H9 (cell line): Measurements from ENCODE around the gene AIG1. TPM values are rescaled to one million over a fixed set of nuclear protein-coding genes. Genes with fewer than 3 reads are reported as not detected.

Experiments
- DNase-seq: peaks from one replicate; pipeline ENCODE4 v3.0.0-alpha.2; 2017
- H2AFZ ChIP-seq: one replicate; pipeline ENCODE4 v1.6.1; 2013; ENCODE audit warnings: mild to moderate bottlenecking, low read length, control low read depth, moderate library complexity
- H2AK5ac ChIP-seq: 2 replicates; pipeline ENCODE4 v1.6.1; 2013; ENCODE audit warnings: low read length, control low read depth, mixed read lengths; ENCODE audit not compliant: insufficient read length
- H2BK120ac ChIP-seq: one replicate; pipeline ENCODE4 v1.6.1; 2013; ENCODE audit warnings: low read depth, mild to moderate bottlenecking, low read length, control low read depth, inconsistent platforms; ENCODE audit not compliant: poor library complexity, severe bottlenecking
- H2BK12ac ChIP-seq: 2 replicates; pipeline ENCODE4 v1.6.1; 2013; ENCODE audit warnings: low read length, control low read depth, mixed read lengths, low read depth; ENCODE audit not compliant: insufficient read length
- H2BK15ac ChIP-seq: 2 replicates; pipeline ENCODE4 v1.6.1; 2013; ENCODE audit warnings: low read depth, low read length, control low read depth
- H2BK20ac ChIP-seq: one replicate; pipeline ENCODE4 v1.6.1; 2013; ENCODE audit warnings: low read depth, mild to moderate bottlenecking, low read length, control low read depth, inconsistent platforms; ENCODE audit not compliant: poor library complexity, severe bottlenecking
- H2BK5ac ChIP-seq: 2 replicates; pipeline ENCODE4 v1.6.1; 2013; ENCODE audit warnings: low read length, control low read depth, mixed read lengths; ENCODE audit not compliant: insufficient read length
- H3K14ac ChIP-seq: 2 replicates; pipeline ENCODE4 v1.6.1; 2013; ENCODE audit warnings: low read length, control low read depth; ENCODE audit not compliant: insufficient read depth
- H3K18ac ChIP-seq: 2 replicates; pipeline ENCODE4 v1.6.1; 2013; ENCODE audit warnings: low read depth, mild to moderate bottlenecking, mixed read lengths, low read length, control low read depth; ENCODE audit not compliant: insufficient read length
- H3K23ac ChIP-seq: 2 replicates; pipeline ENCODE4 v1.6.1; 2013; ENCODE audit warnings: low read length, control low read depth, mixed read lengths, low read depth; ENCODE audit not compliant: insufficient read length
- H3K23me2 ChIP-seq: 2 replicates; pipeline ENCODE4 v1.6.1; 2013; ENCODE audit warnings: low read depth, mild to moderate bottlenecking, mixed read lengths, low read length, control low read depth; ENCODE audit not compliant: insufficient read length, poor library complexity, severe bottlenecking
- H3K27ac ChIP-seq: 2 replicates; pipeline ENCODE4 v1.5.1; 2013; ENCODE audit warnings: low read length, control low read depth, mixed read lengths, low read depth; ENCODE audit not compliant: insufficient read length
- H3K27me3 ChIP-seq: 2 replicates; pipeline ENCODE4 v1.6.1; 2013; ENCODE audit warnings: low read length, control low read depth, inconsistent platforms; ENCODE audit not compliant: insufficient read depth
- H3K4ac ChIP-seq: 2 replicates; pipeline ENCODE4 v1.6.1; 2013; ENCODE audit warnings: low read depth, mild to moderate bottlenecking, control low read depth, inconsistent platforms, low read length, moderate library complexity
- H3K4me1 ChIP-seq: 2 replicates; pipeline ENCODE4 v1.6.1; 2013; ENCODE audit warnings: low read length, control low read depth, inconsistent platforms; ENCODE audit not compliant: insufficient read depth
- H3K4me2 ChIP-seq: 2 replicates; pipeline ENCODE4 v1.6.1; 2013; ENCODE audit warnings: low read length, control low read depth, mixed read lengths; ENCODE audit not compliant: insufficient read length, insufficient read depth
- H3K56ac ChIP-seq: 2 replicates; pipeline ENCODE4 v1.6.1; 2013; ENCODE audit warnings: low read depth, mild to moderate bottlenecking, mixed read lengths, low read length, control low read depth; ENCODE audit not compliant: insufficient read length
- H3K79me1 ChIP-seq: 2 replicates; pipeline ENCODE4 v1.6.1; 2013; ENCODE audit warnings: low read depth, mild to moderate bottlenecking, moderate library complexity, low read length, control low read depth, inconsistent platforms; ENCODE audit not compliant: insufficient read depth, poor library complexity, severe bottlenecking
- H3K79me2 ChIP-seq: 2 replicates; pipeline ENCODE4 v1.6.1; 2013; ENCODE audit warnings: low read length, control low read depth, inconsistent platforms; ENCODE audit not compliant: insufficient read depth
- H3K9ac ChIP-seq: 2 replicates; pipeline ENCODE4 v1.6.1; 2013; ENCODE audit warnings: low read length, control low read depth, mixed read lengths; ENCODE audit not compliant: insufficient read length; ENCODE audit errors: extremely low read depth
- H3K9me3 ChIP-seq: one replicate; pipeline ENCODE4 v1.6.1; 2013; ENCODE audit warnings: low read depth, low read length, inconsistent platforms; ENCODE audit not compliant: control insufficient read depth
- H3T11ph ChIP-seq: one replicate; pipeline ENCODE4 v1.6.1; 2013; ENCODE audit warnings: mild to moderate bottlenecking, low read length, control low read depth, inconsistent platforms
- H4K20me1 ChIP-seq: one replicate; pipeline ENCODE4 v1.6.1; 2013; ENCODE audit not compliant: control insufficient read depth, insufficient read length, insufficient read depth
- H4K5ac ChIP-seq: 2 replicates; pipeline ENCODE4 v1.6.1; 2013; ENCODE audit warnings: low read depth, mild to moderate bottlenecking, mixed read lengths, low read length, control low read depth; ENCODE audit not compliant: insufficient read length
- H4K8ac ChIP-seq: replicated peaks from 2 replicates; pipeline ENCODE4 v1.6.1; 2013; ENCODE audit warnings: low read length, control low read depth, mixed read lengths, low read depth; ENCODE audit not compliant: insufficient read length
- H4K91ac ChIP-seq: 2 replicates; pipeline ENCODE4 v1.6.1; 2013; ENCODE audit warnings: low read depth, mild to moderate bottlenecking, moderate library complexity, mixed read lengths, low read length, control low read depth; ENCODE audit not compliant: insufficient read length
- H3K27ac Mint-ChIP-seq, 3 experiments: 2 replicates in 2 of 3; 3 replicates in 1 of 3; pipeline ENCODE4 v1.8.0; 2020 to 2021; ENCODE audit warnings: mixed read lengths in 3 of 3, mild to moderate bottlenecking in 1 of 3, moderate library complexity in 1 of 3
- H3K27me3 Mint-ChIP-seq: 2 replicates; pipeline ENCODE4 v1.8.0; 2021; ENCODE audit warnings: low read depth, mild to moderate bottlenecking, moderate library complexity, mixed read lengths
- H3K36me3 Mint-ChIP-seq, 3 experiments: 2 replicates in 2 of 3; 3 replicates in 1 of 3; pipeline ENCODE4 v1.8.0; 2020 to 2021; ENCODE audit warnings: low read depth in 3 of 3, mixed read lengths in 3 of 3; ENCODE audit not compliant: insufficient read depth in 1 of 3
- H3K4me1 Mint-ChIP-seq, 2 experiments: 2 replicates each; pipeline ENCODE4 v1.8.0; 2020; ENCODE audit warnings: mixed read lengths in 2 of 2
- H3K4me3 Mint-ChIP-seq, 2 experiments: 2 replicates in 1 of 2; 3 replicates in 1 of 2; pipeline ENCODE4 v1.8.0; 2020 to 2021; ENCODE audit warnings: mild to moderate bottlenecking in 2 of 2, mixed read lengths in 2 of 2, moderate library complexity in 1 of 2
- H3K9me3 Mint-ChIP-seq, 2 experiments: 2 replicates in 1 of 2; 3 replicates in 1 of 2; pipeline ENCODE4 v1.8.0; 2020; ENCODE audit warnings: mild to moderate bottlenecking in 2 of 2, mixed read lengths in 2 of 2, moderate library complexity in 1 of 2
- CTCF ChIP-seq: fragments of 200-600 bp; sonication (generic); conservative IDR thresholded peaks from 3 replicates; pipeline ENCODE4 v1.8.0; 2021; ENCODE audit warnings: antibody characterized with exemption, mild to moderate bottlenecking
- WGBS: extraction: QIAGEN DNeasy Blood & Tissue Kit; methylation state at CpG from one replicate; pipeline ENCODE4 v1.1.7; 2013; ENCODE audit warnings: missing lambda C conversion rate, low lambda C conversion rate, mixed read lengths; ENCODE audit not compliant: insufficient read length; ENCODE audit errors: extremely low coverage; 5-methylcytosine and 5-hydroxymethylcytosine counted together
- total RNA-seq: library from RNA; stranded (reverse); gene quantifications from 2 replicates; pipeline ENCODE4 v1.2.1, GENCODE V29; 2021

The AIG1 gene
- total RNA-seq, 1 experiment from 2014 or later, result 44.6 TPM

- Histone ChIP-seq H3K79me2 (no peaks in the 10 kb centered on the region), H2BK5ac (no peak overlapping the region), H2BK20ac (no peak overlapping the region), H3K23me2 (no peaks in the 10 kb centered on the region), H3K18ac (no peak overlapping the region), H4K91ac (no peak overlapping the region), H3K14ac (no peak overlapping the region), H3K56ac (no peak overlapping the region), H3K79me1 (no peaks in the 10 kb centered on the region), H4K20me1 (no peaks in the 10 kb centered on the region), H3K27me3 (no peaks in the 10 kb centered on the region), H3K4me1 (no peaks in the 10 kb centered on the region), H2BK120ac (no peak overlapping the region), H3K23ac (no peak overlapping the region), H4K8ac (no peak overlapping the region), H3K9me3 (no peaks in the 10 kb centered on the region), H3K9ac (no peak overlapping the region), H3T11ph (no peak overlapping the region), H2BK12ac (no peak overlapping the region), H3K4ac (no peak overlapping the region), H2BK15ac (no peak overlapping the region), H3K4me2 (no peak overlapping the region), H4K5ac (no peak overlapping the region), H2AFZ (no peak overlapping the region), H2AK5ac (no peak overlapping the region), H3K27ac (no peak overlapping the region)
- peaks cover 3% of the 10 kb centered on the region in 2 experiments; a peak in 2 of 4 replicates for H3K4me1 Mint-ChIP-seq
- DNase-seq, result no peak
- no CpG with 5 or more reads among the region's 4 CpGs for WGBS
- no peak for TF ChIP-seq CTCF
- H3K27ac Mint-ChIP-seq, result no peak overlapping the region; a peak in 1 of 7 replicates
- no peaks in the 10 kb centered on the region for H3K27me3 Mint-ChIP-seq
- peaks cover 0 to 4% (median 0%) of the 10 kb centered on the region in 3 experiments; a peak in 2 of 7 replicates for H3K36me3 Mint-ChIP-seq
- no peak overlapping the region for H3K4me3 Mint-ChIP-seq
- H3K9me3 Mint-ChIP-seq, result no peaks in the 10 kb centered on the region
These were observed 215.7 kb downstream of the AIG1 start for GRCh38 chr6:143276436-143276835.
